ENCODE data around the gene C1orf210. TPM values are rescaled to one million over a fixed set of nuclear protein-coding genes. Genes with fewer than 3 reads are reported as not detected.

C1orf210 gene
- total and polyA plus RNA-seq, 2 of the 13 experiments (the other 11 are each of a cell fraction or from before 2014, with no cell fraction given): 0.49 to 5.1 TPM

- TF ChIP-seq PRDM15 (CRISPR knock-in tag; IDR thresholded peaks at IDR 0.05): peak; percentile 98
- TF ChIP-seq ZNF20 (CRISPR knock-in tag; IDR thresholded peaks at IDR 0.05): no peak
- TF ChIP-seq ZNF251 (CRISPR knock-in tag; IDR thresholded peaks at IDR 0.05): no peak
- TF ChIP-seq SRSF9 (IDR thresholded peaks at IDR 0.05; ENCODE audit: borderline replicate concordance, insufficient read depth, low read depth, low read length, poor library complexity, severe bottlenecking): no peak
- TF ChIP-seq NFYC (CRISPR knock-in tag; IDR thresholded peaks at IDR 0.05): no peak
- TF ChIP-seq POLR2G (IDR thresholded peaks at IDR 0.05; ENCODE audit: low read depth, low read length): no peak
- peak; percentile 62 for TF ChIP-seq SALL1 (CRISPR knock-in tag; IDR thresholded peaks at IDR 0.05)
- TF ChIP-seq REXO4 (CRISPR knock-in tag; IDR thresholded peaks at IDR 0.05; ENCODE audit: borderline replicate concordance): no peak
- no peak for TF ChIP-seq MAF1 (CRISPR knock-in tag; IDR thresholded peaks at IDR 0.05; ENCODE audit: borderline replicate concordance)
- no peak for TF ChIP-seq ZBTB44 (CRISPR knock-in tag; IDR thresholded peaks at IDR 0.05)
- peak; percentile 74 for TF ChIP-seq GATAD2A (CRISPR knock-in tag; IDR thresholded peaks at IDR 0.05)
- TF ChIP-seq ADNP (CRISPR knock-in tag; IDR thresholded peaks at IDR 0.05): no peak
- TF ChIP-seq, protein P1, sequence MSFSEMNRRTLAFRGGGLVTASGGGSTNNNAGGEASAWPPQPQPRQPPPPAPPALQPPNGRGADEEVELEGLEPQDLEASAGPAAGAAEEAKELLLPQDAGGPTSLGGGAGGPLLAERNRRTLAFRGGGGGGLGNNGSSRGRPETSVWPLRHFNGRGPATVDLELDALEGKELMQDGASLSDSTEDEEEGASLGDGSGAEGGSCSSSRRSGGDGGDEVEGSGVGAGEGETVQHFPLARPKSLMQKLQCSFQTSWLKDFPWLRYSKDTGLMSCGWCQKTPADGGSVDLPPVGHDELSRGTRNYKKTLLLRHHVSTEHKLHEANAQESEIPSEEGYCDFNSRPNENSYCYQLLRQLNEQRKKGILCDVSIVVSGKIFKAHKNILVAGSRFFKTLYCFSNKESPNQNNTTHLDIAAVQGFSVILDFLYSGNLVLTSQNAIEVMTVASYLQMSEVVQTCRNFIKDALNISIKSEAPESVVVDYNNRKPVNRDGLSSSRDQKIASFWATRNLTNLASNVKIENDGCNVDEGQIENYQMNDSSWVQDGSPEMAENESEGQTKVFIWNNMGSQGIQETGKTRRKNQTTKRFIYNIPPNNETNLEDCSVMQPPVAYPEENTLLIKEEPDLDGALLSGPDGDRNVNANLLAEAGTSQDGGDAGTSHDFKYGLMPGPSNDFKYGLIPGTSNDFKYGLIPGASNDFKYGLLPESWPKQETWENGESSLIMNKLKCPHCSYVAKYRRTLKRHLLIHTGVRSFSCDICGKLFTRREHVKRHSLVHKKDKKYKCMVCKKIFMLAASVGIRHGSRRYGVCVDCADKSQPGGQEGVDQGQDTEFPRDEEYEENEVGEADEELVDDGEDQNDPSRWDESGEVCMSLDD (CRISPR knock-in tag; IDR thresholded peaks at IDR 0.05; ENCODE audit: borderline replicate concordance): no peak
- TF ChIP-seq JUN (CRISPR knock-in tag; IDR thresholded peaks at IDR 0.05): no peak
- no peak for TF ChIP-seq ZBTB42 (CRISPR knock-in tag; IDR thresholded peaks at IDR 0.05)
- TF ChIP-seq ZNF577 (CRISPR knock-in tag; IDR thresholded peaks at IDR 0.05; ENCODE audit: borderline replicate concordance, low read depth): no peak
- no peak for TF ChIP-seq MAFF (IDR thresholded peaks at IDR 0.05; ENCODE audit: low read depth, low read length)
- no peak for TF ChIP-seq ZNF232 (CRISPR knock-in tag; IDR thresholded peaks at IDR 0.05; ENCODE audit: borderline replicate concordance)
- no peak for TF ChIP-seq GPN1 (CRISPR knock-in tag; IDR thresholded peaks at IDR 0.05; ENCODE audit: borderline replicate concordance)
- TF ChIP-seq, protein P2, sequence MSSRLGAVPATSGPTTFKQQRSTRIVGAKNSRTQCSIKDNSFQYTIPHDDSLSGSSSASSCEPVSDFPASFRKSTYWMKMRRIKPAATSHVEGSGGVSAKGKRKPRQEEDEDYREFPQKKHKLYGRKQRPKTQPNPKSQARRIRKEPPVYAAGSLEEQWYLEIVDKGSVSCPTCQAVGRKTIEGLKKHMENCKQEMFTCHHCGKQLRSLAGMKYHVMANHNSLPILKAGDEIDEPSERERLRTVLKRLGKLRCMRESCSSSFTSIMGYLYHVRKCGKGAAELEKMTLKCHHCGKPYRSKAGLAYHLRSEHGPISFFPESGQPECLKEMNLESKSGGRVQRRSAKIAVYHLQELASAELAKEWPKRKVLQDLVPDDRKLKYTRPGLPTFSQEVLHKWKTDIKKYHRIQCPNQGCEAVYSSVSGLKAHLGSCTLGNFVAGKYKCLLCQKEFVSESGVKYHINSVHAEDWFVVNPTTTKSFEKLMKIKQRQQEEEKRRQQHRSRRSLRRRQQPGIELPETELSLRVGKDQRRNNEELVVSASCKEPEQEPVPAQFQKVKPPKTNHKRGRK (CRISPR knock-in tag; IDR thresholded peaks at IDR 0.05): no peak
Observed at GRCh38 chr1:43276673-43277072, 8.7 kb downstream of the C1orf210 start (continued).
